RWPE1 (cell line): ENCODE data around the gene SPRR1A.

ENCODE experiments used
- CTCF ChIA-PET: fragments of 350-600 bp; sonication (Branson Sonifier 250); formaldehyde crosslinking; extraction: SDS; loops from one replicate; lab custom pipeline; 2021; lab: Yijun Ruan, JAX
- POLR2A ChIA-PET: fragments of 400-600 bp; formaldehyde crosslinking; extraction: SDS; loops from one replicate; lab custom pipeline; 2020; ENCODE audit warnings: antibody characterized with exemption; ENCODE audit not compliant: low non-redundant PET; lab: Yijun Ruan, JAX
- DNase-seq: peaks from one replicate; pipeline ENCODE4 v3.0.0; 2012; ENCODE audit warnings: low spot score
- H3K27ac ChIP-seq: fragments of 450-650 bp; 2 replicates; pipeline ENCODE4 v1.5.1; 2017
- TF ChIP-seq, protein P1 (sequence below): fragments of 450-650 bp; conservative IDR thresholded peaks from 2 replicates; pipeline ENCODE4 v1.5.1; 2017; ENCODE audit warnings: low read depth, mild to moderate bottlenecking

SPRR1A gene

GRCh38 chr1:152980676-152981075 lies 3.2 kb upstream of the SPRR1A start:
- no peak overlapping the region for H3K27ac ChIP-seq
- ChIA-PET CTCF (interaction anchor here (0.7 to 1.4 kb wide), 2 partner anchors 63 to 70 kb away, joined by 3 read pairs; no protein-coding TSS in a partner anchor), POLR2A (no interaction called here)
- TF ChIP-seq, protein P1, sequence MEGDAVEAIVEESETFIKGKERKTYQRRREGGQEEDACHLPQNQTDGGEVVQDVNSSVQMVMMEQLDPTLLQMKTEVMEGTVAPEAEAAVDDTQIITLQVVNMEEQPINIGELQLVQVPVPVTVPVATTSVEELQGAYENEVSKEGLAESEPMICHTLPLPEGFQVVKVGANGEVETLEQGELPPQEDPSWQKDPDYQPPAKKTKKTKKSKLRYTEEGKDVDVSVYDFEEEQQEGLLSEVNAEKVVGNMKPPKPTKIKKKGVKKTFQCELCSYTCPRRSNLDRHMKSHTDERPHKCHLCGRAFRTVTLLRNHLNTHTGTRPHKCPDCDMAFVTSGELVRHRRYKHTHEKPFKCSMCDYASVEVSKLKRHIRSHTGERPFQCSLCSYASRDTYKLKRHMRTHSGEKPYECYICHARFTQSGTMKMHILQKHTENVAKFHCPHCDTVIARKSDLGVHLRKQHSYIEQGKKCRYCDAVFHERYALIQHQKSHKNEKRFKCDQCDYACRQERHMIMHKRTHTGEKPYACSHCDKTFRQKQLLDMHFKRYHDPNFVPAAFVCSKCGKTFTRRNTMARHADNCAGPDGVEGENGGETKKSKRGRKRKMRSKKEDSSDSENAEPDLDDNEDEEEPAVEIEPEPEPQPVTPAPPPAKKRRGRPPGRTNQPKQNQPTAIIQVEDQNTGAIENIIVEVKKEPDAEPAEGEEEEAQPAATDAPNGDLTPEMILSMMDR = no peak
- DNase-seq = no peak

- ChIA-PET POLR2A (no interaction called here), CTCF (interaction anchor here (0.6 to 1.4 kb wide), 3 partner anchors 14 to 70 kb away, joined by 3 to 4 read pairs (median 3); no protein-coding TSS in a partner anchor)
- TF ChIP-seq, protein P1 = no peak
- H3K27ac ChIP-seq = no peak overlapping the region
- no peak for DNase-seq
Measured at GRCh38 chr1:152981146-152981871, 2.6 kb upstream of the SPRR1A start.

GRCh38 chr1:152982076-152982475 lies 1.8 kb upstream of the SPRR1A start:
- CTCF ChIA-PET = interaction anchor here (0.6 to 1.4 kb wide), 2 partner anchors 13 to 64 kb away, joined by 3 to 4 read pairs; no protein-coding TSS in a partner anchor
- DNase-seq = no peak
- POLR2A ChIA-PET = no interaction called here
- TF ChIP-seq, protein P1 = no peak
- no peak overlapping the region for H3K27ac ChIP-seq

GRCh38 chr1:152983234-152983633 lies 647 bp upstream of the SPRR1A start:
- ChIA-PET POLR2A (no interaction called here), CTCF (interaction anchor here (1.4 kb wide), 1 partner anchor 13 kb away, joined by 3 read pairs; the partner anchor contains the start of gene SPRR4)
- DNase-seq = no peak
- TF ChIP-seq, protein P1 = no peak
- no peak overlapping the region for H3K27ac ChIP-seq

DNA sequence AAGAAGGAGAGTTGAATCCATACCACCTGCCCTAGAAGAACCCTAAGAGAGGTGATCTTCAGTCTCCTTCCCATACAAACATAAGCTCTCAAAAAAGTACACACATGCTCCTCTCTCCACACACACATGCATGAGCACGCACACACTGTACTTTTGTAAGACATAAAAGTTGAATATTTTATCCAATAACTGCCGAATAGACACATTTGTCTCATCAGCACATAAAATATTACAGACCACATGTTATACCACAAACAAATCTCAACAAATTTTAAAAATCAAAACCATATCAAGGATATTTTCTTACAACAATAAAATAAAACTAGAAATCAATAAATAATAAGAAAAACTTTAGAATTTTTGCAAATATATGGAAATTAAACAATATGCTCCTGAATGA lies 2.7 kb downstream of the SPRR1A start:
- TF ChIP-seq, protein P1 = no peak
- H3K27ac ChIP-seq = no peak overlapping the region
- POLR2A ChIA-PET = no interaction called here
- CTCF ChIA-PET = no interaction called here
- no peak for DNase-seq

DNA sequence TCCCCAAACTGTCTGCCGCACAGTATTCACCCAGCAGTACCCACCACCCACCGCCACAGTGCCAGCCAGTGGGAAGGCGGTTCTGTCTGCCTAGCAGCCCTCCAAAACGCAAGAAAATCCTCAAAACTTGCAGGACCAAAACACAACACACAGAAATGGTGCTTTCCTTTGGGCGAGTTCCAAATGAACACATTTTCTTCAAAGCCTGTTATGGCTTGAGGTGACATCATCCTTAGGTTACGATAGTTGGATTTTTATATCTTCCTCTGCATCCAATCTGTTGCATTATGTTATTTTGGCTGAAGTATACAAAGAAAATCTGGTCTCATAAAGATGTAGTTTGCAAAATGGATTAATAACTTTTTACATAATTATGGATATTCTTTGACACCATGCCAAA lies 9.3 kb downstream of the SPRR1A start:
- TF ChIP-seq, protein P1 = no peak
- DNase-seq = no peak
- CTCF ChIA-PET = no interaction called here
- no peak overlapping the region for H3K27ac ChIP-seq
- POLR2A ChIA-PET = no interaction called here
